ENCODE measurements around the gene EPB41L2.

GRCh38 chr6:130839379-130839778, 223.7 kb downstream of the EPB41L2 start:
- TF ChIP-seq CTCF (IDR thresholded peaks at IDR 0.05): no peak
- no peak for TF ChIP-seq POLR2A (IDR thresholded peaks at IDR 0.05)
